ENCODE results near the gene LMLN.

DNA sequence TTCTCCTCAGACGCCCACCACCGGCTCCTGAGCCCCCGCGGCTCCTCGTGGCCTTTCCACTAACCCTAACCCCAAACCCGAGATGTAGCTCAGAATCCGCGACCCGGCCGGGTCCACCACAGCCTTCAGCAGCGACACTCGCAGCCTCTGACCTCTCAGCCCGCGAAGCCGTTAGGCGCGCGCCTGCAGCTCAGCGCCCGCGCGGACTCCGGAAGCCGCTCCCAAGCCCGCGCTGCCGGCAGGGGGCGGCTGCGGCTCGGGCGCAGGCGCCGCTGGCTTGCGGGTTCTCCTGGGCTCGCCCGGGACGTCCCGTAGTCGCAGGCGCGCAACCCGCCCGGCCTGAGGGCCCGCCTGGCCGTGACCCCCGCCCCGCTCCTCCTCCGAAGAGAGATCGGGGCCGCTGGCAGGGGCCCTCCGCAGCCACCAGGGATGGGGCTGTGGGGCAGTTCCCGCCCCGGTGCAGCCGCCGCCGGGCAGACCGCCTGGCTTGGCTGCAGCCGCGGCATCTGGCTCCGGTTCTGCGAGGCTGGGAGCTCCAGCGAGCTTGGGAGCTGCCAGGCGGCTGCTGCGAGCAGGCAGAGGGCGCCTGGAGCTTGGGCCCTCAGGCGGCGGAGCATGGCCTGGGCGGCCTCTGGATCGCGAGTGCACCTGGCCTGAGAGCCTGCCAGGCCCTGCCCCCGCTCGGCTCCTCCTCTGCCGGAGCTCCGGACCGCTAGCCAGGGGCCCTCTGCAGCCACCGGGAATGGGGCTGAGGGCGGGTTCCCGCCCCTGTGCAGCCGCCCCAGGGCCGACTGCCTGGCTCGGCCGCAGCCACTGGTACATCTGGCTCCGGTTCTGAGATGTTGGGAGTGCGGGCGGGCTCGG is 120.7 kb downstream of the LMLN start:
- TF ChIP-seq EZH2 (IDR thresholded peaks at IDR 0.05; ENCODE audit: insufficient read depth, poor library complexity, severe bottlenecking) = no peak
- TF ChIP-seq EZH2phosphoT487 (IDR thresholded peaks at IDR 0.05; ENCODE audit: insufficient read depth, low read depth) = no peak
